Peyer's patch (tissue), 4 donors: ENCODE results near the gene ZCCHC17. TPM values are rescaled to one million over a fixed set of nuclear protein-coding genes. Genes with fewer than 3 reads are reported as not detected.

Source experiments
- DNase-seq, 3 donors: peaks; one replicate each; pipeline ENCODE4 v3.0.0-alpha.2; 2017 to 2019
- H3K27ac ChIP-seq, 4 donors: fragments of 200-600 bp; sonication (generic); one replicate each; pipeline ENCODE4 v1.5.1; 2016 to 2019
- H3K27me3 ChIP-seq, 2 donors: fragments of 200-600 bp; sonication (generic); one replicate each; pipeline ENCODE4 v1.5.1; 2019
- H3K36me3 ChIP-seq, 3 donors: fragments of 200-600 bp; sonication (generic); one replicate each; pipeline ENCODE4 v1.5.1; 2016 to 2019
- H3K4me1 ChIP-seq, 4 donors: fragments of 200-600 bp; sonication (generic); one replicate each; pipeline ENCODE4 v1.5.1; 2016 to 2019
- H3K4me3 ChIP-seq, 4 donors: fragments of 200-600 bp; sonication (generic); 1 replicate in 3 of 4; 2 replicates in 1 of 4; pipeline ENCODE4 v1.5.1; 2016 to 2019; ENCODE audit warnings: mild to moderate bottlenecking in 1 of 4
- H3K9me3 ChIP-seq, 4 donors: fragments of 200-600 bp; sonication (generic); one replicate each; pipeline ENCODE4 v1.5.1; 2016 to 2019; ENCODE audit warnings: mild to moderate bottlenecking in 1 of 4
- POLR2A ChIP-seq, 2 donors: fragments of 450-650 bp; IDR thresholded peaks; one replicate each; pipeline ENCODE4 v1.5.1; 2017; ENCODE audit warnings: antibody characterized with exemption in 2 of 2, mild to moderate bottlenecking in 2 of 2, moderate library complexity in 2 of 2
- total RNA-seq, 4 donors: library from RNA; depleted of rRNA; stranded (reverse); fragments of >200 nt; gene quantifications; one replicate each; pipeline ENCODE4 v1.1.0, GENCODE V29; 2016
- TF ChIP-seq, protein P1 (sequence below), 6 experiments: fragments of 450-650 bp in 4 of 6; fragments of 200-600 bp in 2 of 6; sonication (generic) in 1 of 6; IDR thresholded peaks; one replicate each; pipeline ENCODE4 v1.5.1; 2017 to 2019; ENCODE audit warnings: antibody characterized with exemption in 6 of 6, mild to moderate bottlenecking in 3 of 6, moderate library complexity in 1 of 6

The ZCCHC17 gene
- total RNA-seq, 4 donors from 2014 or later = 5.4 to 9.8 (median 8.1) TPM

DNA sequence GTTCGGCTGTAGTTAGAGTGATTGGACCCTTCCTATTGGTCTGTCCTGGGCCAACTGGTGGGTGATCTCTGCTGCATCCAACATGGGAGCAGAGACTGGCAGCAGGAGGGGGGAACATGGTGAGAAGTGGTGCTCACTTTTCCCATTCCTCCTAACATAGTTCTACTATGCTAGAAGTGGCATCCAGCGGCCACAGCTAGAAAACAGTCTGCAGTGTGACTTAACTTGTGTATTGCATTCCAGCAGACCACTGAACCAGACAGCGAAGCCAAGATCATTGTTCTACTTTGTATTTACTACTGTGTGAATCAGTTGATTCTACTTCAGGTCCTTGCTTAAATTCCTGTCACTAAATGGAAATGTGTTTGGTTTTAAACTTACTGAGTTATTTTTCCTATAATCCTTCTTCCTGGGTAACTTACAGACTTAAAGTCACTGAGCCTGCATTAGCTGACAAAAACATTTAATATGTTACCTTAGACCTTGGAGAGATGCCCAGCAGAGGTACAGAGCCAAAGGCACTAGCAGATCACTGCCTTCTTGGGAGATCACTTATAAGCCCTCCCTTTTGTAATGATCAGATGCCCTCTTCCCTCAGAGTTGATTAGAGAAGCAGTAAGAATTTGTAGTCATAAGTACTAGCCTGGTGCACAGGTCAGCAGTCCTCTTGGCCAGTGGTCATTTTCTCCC, 67.9 kb downstream of the ZCCHC17 start:
- Histone ChIP-seq H3K27ac (no peak overlapping the region), H3K4me3 (no peak overlapping the region), H3K27me3 (no peaks in the 10 kb centered on the region), H3K4me1 (no peaks in the 10 kb centered on the region), H3K9me3 (no peaks in the 10 kb centered on the region), H3K36me3 (peaks cover 0 to 29% (median 0%) of the 10 kb centered on the region in 3 donors)
- no peak for DNase-seq
- TF ChIP-seq POLR2A (IDR thresholded peaks at IDR 0.05) = no peak
- TF ChIP-seq, protein P1, sequence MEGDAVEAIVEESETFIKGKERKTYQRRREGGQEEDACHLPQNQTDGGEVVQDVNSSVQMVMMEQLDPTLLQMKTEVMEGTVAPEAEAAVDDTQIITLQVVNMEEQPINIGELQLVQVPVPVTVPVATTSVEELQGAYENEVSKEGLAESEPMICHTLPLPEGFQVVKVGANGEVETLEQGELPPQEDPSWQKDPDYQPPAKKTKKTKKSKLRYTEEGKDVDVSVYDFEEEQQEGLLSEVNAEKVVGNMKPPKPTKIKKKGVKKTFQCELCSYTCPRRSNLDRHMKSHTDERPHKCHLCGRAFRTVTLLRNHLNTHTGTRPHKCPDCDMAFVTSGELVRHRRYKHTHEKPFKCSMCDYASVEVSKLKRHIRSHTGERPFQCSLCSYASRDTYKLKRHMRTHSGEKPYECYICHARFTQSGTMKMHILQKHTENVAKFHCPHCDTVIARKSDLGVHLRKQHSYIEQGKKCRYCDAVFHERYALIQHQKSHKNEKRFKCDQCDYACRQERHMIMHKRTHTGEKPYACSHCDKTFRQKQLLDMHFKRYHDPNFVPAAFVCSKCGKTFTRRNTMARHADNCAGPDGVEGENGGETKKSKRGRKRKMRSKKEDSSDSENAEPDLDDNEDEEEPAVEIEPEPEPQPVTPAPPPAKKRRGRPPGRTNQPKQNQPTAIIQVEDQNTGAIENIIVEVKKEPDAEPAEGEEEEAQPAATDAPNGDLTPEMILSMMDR (IDR thresholded peaks at IDR 0.05) = no peak

DNA sequence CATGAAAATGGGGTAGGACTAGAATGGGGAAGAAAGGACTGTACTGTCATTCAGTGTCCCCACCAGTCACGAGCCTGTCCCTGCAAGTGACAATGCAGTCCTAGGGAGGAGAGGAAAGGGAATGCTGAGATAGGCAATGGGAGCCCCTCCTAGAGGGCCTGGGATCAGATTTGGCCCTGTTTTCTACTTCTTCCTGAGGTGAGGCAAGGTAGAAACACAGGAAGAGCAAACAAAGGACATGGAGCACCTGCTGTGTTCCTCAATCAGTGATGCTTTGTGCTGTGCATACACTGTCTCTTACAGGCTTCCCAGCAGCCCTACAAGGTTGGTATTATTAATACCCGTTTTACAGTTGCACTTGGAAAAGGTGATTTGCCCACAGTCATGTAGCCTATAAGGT, 70.0 kb downstream of the ZCCHC17 start:
- DNase-seq = no peak
- H3K9me3 ChIP-seq = no peaks in the 10 kb centered on the region
- H3K27me3 ChIP-seq = no peaks in the 10 kb centered on the region
- H3K36me3 ChIP-seq = peaks cover 0 to 22% (median 0%) of the 10 kb centered on the region in 3 donors
- peaks cover 0 to 17% (median 0%) of the 10 kb centered on the region in 4 donors for H3K4me1 ChIP-seq
- H3K4me3 ChIP-seq = no peak overlapping the region
- no peak for TF ChIP-seq POLR2A (IDR thresholded peaks at IDR 0.05)
- TF ChIP-seq, protein P1 (IDR thresholded peaks at IDR 0.05) = no peak
- H3K27ac ChIP-seq = no peak overlapping the region

DNA sequence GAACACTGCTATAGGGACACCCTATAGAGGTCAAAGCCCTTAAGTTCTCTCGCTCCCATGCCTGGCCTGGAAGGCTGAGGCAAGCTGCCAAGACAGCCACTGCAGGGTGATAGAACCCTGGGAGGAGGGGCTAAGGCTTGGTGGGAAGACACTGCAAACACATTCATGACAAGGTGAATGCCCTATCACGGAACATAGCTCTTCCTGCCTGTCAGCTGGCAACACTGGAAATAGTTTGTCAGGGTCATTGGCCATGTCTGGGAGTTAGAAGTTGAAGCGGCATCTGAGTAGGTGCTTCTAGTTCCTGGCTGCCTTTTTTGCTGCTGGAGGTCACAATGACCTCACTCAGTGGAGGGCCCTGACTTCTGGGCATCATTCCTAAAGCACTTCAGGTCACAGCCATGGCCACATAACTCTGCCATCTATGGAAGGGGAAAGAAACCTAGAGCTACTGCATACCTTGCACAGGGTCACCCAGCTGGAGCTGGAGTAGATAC, 71.8 kb downstream of the ZCCHC17 start:
- peaks cover 6 to 35% (median 11%) of the 10 kb centered on the region in 4 donors for H3K4me1 ChIP-seq
- H3K27ac ChIP-seq = peak overlapping the region in 1 of 4 donors; percentile 23
- peaks cover 0 to 17% (median 0%) of the 10 kb centered on the region in 3 donors for H3K36me3 ChIP-seq
- peak in 2 of 3 donors; percentile 66 to 74 for DNase-seq
- H3K4me3 ChIP-seq = no peak overlapping the region
- TF ChIP-seq, protein P1 (IDR thresholded peaks at IDR 0.05) = no peak
- no peak for TF ChIP-seq POLR2A (IDR thresholded peaks at IDR 0.05)
- no peaks in the 10 kb centered on the region for H3K27me3 ChIP-seq
- no peaks in the 10 kb centered on the region for H3K9me3 ChIP-seq

DNA sequence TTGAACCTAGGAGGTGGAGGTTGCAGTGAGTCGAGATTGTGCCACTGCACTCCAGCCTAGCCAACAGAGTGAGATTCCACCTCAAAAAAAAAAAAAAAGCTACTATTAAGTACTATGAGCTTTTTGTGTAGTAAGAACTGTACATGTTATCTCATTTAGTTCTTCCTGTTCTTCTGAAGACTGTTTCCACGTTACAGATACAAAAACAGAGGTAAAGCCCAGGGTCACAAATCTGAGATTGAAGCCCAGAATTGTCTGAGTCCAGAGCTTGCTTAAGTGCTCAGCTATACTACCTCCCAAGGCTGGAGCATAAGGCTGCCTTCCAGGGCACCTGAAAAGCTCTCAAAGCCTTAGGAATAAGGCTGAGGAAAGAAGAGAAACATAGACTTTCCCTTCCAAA, 73.2 kb downstream of the ZCCHC17 start:
- Histone ChIP-seq H3K27me3 (no peaks in the 10 kb centered on the region), H3K4me1 (peaks cover 6 to 48% (median 12%) of the 10 kb centered on the region in 4 donors), H3K9me3 (no peaks in the 10 kb centered on the region), H3K4me3 (no peak overlapping the region), H3K36me3 (peaks cover 0 to 3% (median 0%) of the 10 kb centered on the region in 3 donors), H3K27ac (no peak overlapping the region)
- no peak for DNase-seq
- no peak for TF ChIP-seq POLR2A (IDR thresholded peaks at IDR 0.05)

DNA sequence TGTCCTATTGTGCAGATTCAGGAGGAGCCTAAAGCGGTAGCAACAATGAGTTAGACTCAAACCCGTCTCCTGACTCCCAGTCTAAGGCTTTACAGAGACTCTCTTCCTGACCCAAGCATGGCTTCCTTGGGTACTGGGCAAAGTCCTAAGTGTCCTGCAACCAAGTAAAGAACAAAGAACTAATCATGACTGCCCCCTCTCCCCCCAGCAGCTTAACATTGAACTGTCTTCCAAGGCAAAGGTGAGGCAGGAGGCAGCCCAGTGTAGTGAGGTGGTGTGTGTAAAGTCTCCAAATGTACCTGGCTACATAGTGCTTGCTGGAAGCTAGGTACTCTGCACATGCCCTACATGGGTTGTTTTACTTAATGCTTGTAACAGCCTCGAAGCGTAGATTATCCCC, 73.7 kb downstream of the ZCCHC17 start:
- DNase-seq = no peak
- peaks cover 6 to 48% (median 12%) of the 10 kb centered on the region in 4 donors for H3K4me1 ChIP-seq
- H3K4me3 ChIP-seq = no peak overlapping the region
- no peak overlapping the region for H3K27ac ChIP-seq
- no peak for TF ChIP-seq POLR2A (IDR thresholded peaks at IDR 0.05)
- no peaks in the 10 kb centered on the region for H3K9me3 ChIP-seq
- H3K36me3 ChIP-seq = no peaks in the 10 kb centered on the region
- H3K27me3 ChIP-seq = no peaks in the 10 kb centered on the region

DNA sequence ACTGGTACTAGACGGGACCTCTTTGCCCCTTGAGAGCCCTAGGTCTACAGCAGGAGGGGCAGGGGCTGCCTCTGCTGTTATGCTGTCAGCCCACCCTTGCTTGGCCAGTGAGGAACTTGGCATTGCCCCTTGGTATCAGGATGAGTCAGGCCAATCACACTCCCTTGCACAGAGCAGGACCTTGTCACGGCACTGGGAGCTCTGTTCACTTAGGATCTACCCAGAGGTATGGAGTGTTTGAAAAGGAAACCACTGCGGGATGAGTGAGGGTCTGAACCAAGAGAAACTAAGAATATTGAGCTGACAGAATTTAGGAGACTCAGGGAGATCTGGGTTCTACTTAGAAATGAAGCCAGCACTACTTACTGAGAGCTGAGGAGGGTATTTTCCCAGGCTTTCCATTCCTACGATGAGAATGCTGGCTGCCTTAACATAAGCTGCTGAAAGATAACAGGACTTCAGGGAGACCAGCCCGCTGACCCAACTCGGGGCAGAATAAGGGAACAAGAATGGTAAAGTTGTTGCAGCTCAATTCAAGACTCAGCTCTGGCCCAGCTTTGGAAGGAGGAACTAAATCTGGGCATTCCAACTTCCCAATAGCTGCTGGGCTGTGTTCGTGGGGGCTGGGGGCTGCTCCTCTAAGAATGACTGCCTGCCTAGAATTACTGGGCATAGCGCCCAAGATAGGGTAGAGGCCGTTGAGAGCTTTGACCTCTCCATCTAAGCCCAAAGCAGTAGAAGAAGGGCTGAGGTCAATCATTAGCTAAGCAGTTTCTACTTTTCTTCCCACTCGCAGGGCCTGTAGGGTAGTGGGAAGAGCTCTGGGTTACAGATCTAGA, 74.5 kb downstream of the ZCCHC17 start:
- H3K36me3 ChIP-seq = no peaks in the 10 kb centered on the region
- no peak for DNase-seq
- peak overlapping the region in 2 of 4 donors; percentile 11 to 31 for H3K27ac ChIP-seq
- TF ChIP-seq POLR2A (IDR thresholded peaks at IDR 0.05) = no peak
- TF ChIP-seq, protein P1 (IDR thresholded peaks at IDR 0.05) = no peak
- H3K4me1 ChIP-seq = peaks cover 6 to 48% (median 12%) of the 10 kb centered on the region in 4 donors
- no peaks in the 10 kb centered on the region for H3K9me3 ChIP-seq
- H3K4me3 ChIP-seq = no peak overlapping the region
- no peaks in the 10 kb centered on the region for H3K27me3 ChIP-seq
